IPS-20b (cell line): ENCODE data around the gene SPPL2C.

Experiments used
- H3K27ac ChIP-seq: one replicate; pipeline ENCODE4 v1.5.1; 2013; ENCODE audit warnings: low read length
- H3K27me3 ChIP-seq: 2 replicates; pipeline ENCODE4 v1.6.1; 2013; ENCODE audit warnings: mild to moderate bottlenecking, low read length, inconsistent platforms; ENCODE audit not compliant: insufficient read depth
- H3K36me3 ChIP-seq: 2 replicates; pipeline ENCODE4 v1.6.1; 2013; ENCODE audit warnings: low read depth, mild to moderate bottlenecking, inconsistent platforms, low read length, moderate library complexity; ENCODE audit not compliant: insufficient read depth
- H3K4me1 ChIP-seq: 2 replicates; pipeline ENCODE4 v1.6.1; 2013; ENCODE audit warnings: mild to moderate bottlenecking, control low read depth, inconsistent platforms, low read length, moderate library complexity; ENCODE audit not compliant: insufficient read depth
- H3K4me3 ChIP-seq: 2 replicates; pipeline ENCODE4 v1.5.1; 2013; ENCODE audit warnings: mild to moderate bottlenecking, low read length, inconsistent platforms
- H3K9ac ChIP-seq: 2 replicates; pipeline ENCODE4 v1.6.1; 2013; ENCODE audit warnings: low read depth, mild to moderate bottlenecking, inconsistent platforms, low read length, moderate library complexity
- H3K9me3 ChIP-seq: 2 replicates; pipeline ENCODE4 v1.6.1; 2013; ENCODE audit warnings: mild to moderate bottlenecking, low read depth, low read length, inconsistent platforms; ENCODE audit not compliant: insufficient read depth

SPPL2C gene

GRCh38 chr17:45895304-45895968 is 50.8 kb downstream of the SPPL2C start:
- no peak overlapping the region for H3K9ac ChIP-seq
- H3K27ac ChIP-seq: no peak overlapping the region
- peak overlapping the region; percentile 65; the same call in 1 of the 2 replicates for H3K4me3 ChIP-seq
- H3K9me3 ChIP-seq: no peaks in the 10 kb centered on the region
- H3K36me3 ChIP-seq: no peaks in the 10 kb centered on the region
- H3K4me1 ChIP-seq: no peaks in the 10 kb centered on the region
- H3K27me3 ChIP-seq: peaks cover 92% of the 10 kb centered on the region

- Histone ChIP-seq H3K27me3 (peaks cover 93% of the 10 kb centered on the region), H3K4me1 (no peaks in the 10 kb centered on the region), H3K9me3 (no peaks in the 10 kb centered on the region), H3K4me3 (peak overlapping the region; percentile 65; the same call in 1 of the 2 replicates), H3K36me3 (no peaks in the 10 kb centered on the region), H3K9ac (no peak overlapping the region), H3K27ac (no peak overlapping the region)
These were observed 51.5 kb downstream of the SPPL2C start for GRCh38 chr17:45895969-45896785.
